ENCODE results near the gene ARHGAP18. TPM values are rescaled to one million over a fixed set of nuclear protein-coding genes. Genes with fewer than 3 reads are reported as not detected.

The ARHGAP18 gene
- total RNA-seq, 1 donor from 2014 or later, result 4.5 TPM

- no peak for DNase-seq (ENCODE audit: low read depth)
- no peak for FAIRE-seq
- H3K4me3 ChIP-seq (ENCODE audit: low read depth, low read length), result no peak overlapping the region
- no peaks in the 10 kb centered on the region for H3K27me3 ChIP-seq (ENCODE audit: control insufficient read depth, insufficient read depth, low read length)
- H3K36me3 ChIP-seq (ENCODE audit: control insufficient read depth, insufficient read depth, low read length), result no peaks in the 10 kb centered on the region
- TF ChIP-seq CTCF (IDR thresholded peaks at IDR 0.05; ENCODE audit: insufficient read depth, low read length, severe bottlenecking), result no peak
These were observed 164.9 kb downstream of the ARHGAP18 start for GRCh38 chr6:129544892-129545612.

GRCh38 chr6:129543981-129544380 is 166.0 kb downstream of the ARHGAP18 start:
- TF ChIP-seq CTCF (IDR thresholded peaks at IDR 0.05; ENCODE audit: insufficient read depth, low read length, severe bottlenecking), result no peak
- FAIRE-seq (no peak), DNase-seq (ENCODE audit: low read depth) (peak; percentile 21)
- Histone ChIP-seq H3K36me3 (ENCODE audit: control insufficient read depth, insufficient read depth, low read length) (no peaks in the 10 kb centered on the region), H3K27me3 (ENCODE audit: control insufficient read depth, insufficient read depth, low read length) (no peaks in the 10 kb centered on the region), H3K4me3 (ENCODE audit: low read depth, low read length) (no peak overlapping the region)

GRCh38 chr6:129542705-129543104 is 167.3 kb downstream of the ARHGAP18 start:
- no peaks in the 10 kb centered on the region for H3K36me3 ChIP-seq (ENCODE audit: control insufficient read depth, insufficient read depth, low read length)
- H3K4me3 ChIP-seq (ENCODE audit: low read depth, low read length), result no peak overlapping the region
- no peak for FAIRE-seq
- no peak for DNase-seq (ENCODE audit: low read depth)
- TF ChIP-seq CTCF (IDR thresholded peaks at IDR 0.05; ENCODE audit: insufficient read depth, low read length, severe bottlenecking), result no peak
- no peaks in the 10 kb centered on the region for H3K27me3 ChIP-seq (ENCODE audit: control insufficient read depth, insufficient read depth, low read length)

- Histone ChIP-seq H3K27me3 (ENCODE audit: control insufficient read depth, insufficient read depth, low read length) (no peaks in the 10 kb centered on the region), H3K4me3 (ENCODE audit: low read depth, low read length) (no peak overlapping the region), H3K36me3 (ENCODE audit: control insufficient read depth, insufficient read depth, low read length) (no peaks in the 10 kb centered on the region)
- peak; percentile 60 for FAIRE-seq
- DNase-seq (ENCODE audit: low read depth), result no peak
- no peak for TF ChIP-seq CTCF (IDR thresholded peaks at IDR 0.05; ENCODE audit: insufficient read depth, low read length, severe bottlenecking)
These were observed 170.9 kb downstream of the ARHGAP18 start for GRCh38 chr6:129539032-129539431.

- Histone ChIP-seq H3K27me3 (ENCODE audit: control insufficient read depth, insufficient read depth, low read length) (no peaks in the 10 kb centered on the region), H3K4me3 (ENCODE audit: low read depth, low read length) (no peak overlapping the region), H3K36me3 (ENCODE audit: control insufficient read depth, insufficient read depth, low read length) (no peaks in the 10 kb centered on the region)
- no peak for TF ChIP-seq CTCF (IDR thresholded peaks at IDR 0.05; ENCODE audit: insufficient read depth, low read length, severe bottlenecking)
- DNase-seq (ENCODE audit: low read depth) (no peak), FAIRE-seq (no peak)
These were observed 173.7 kb downstream of the ARHGAP18 start for GRCh38 chr6:129536271-129536670.

- no peak overlapping the region for H3K4me3 ChIP-seq (ENCODE audit: low read depth, low read length)
- no peak for DNase-seq (ENCODE audit: low read depth)
- FAIRE-seq, result no peak
- H3K27me3 ChIP-seq (ENCODE audit: control insufficient read depth, insufficient read depth, low read length), result no peaks in the 10 kb centered on the region
- no peak for TF ChIP-seq CTCF (IDR thresholded peaks at IDR 0.05; ENCODE audit: insufficient read depth, low read length, severe bottlenecking)
- H3K36me3 ChIP-seq (ENCODE audit: control insufficient read depth, insufficient read depth, low read length), result no peaks in the 10 kb centered on the region
These were observed 175.1 kb downstream of the ARHGAP18 start for GRCh38 chr6:129534926-129535325.

Data from bronchial epithelial cell (primary cell).